ENCODE data around the gene CDC42EP2. TPM values are rescaled to one million over a fixed set of nuclear protein-coding genes. Genes with fewer than 3 reads are reported as not detected.

Gene CDC42EP2
- total RNA-seq, 4 donors from 2014 or later: 26.3 to 63.4 (median 42.8) TPM

GRCh38 chr11:65320386-65321075, 5.9 kb downstream of the CDC42EP2 start:
- no peak overlapping the region for H3K4me3 ChIP-seq
- WGBS, 2 donors (ENCODE audit: low coverage in 1 of 2): 73 to 90% methylated on average over 2 to 8 of the region's 22 CpGs
- peak overlapping the region in 2 of 4 donors; percentile 48 to 99 for H3K27ac ChIP-seq
- H3K27me3 ChIP-seq: no peaks in the 10 kb centered on the region
- peaks cover 0 to 39% of the 10 kb centered on the region in 2 donors for H3K36me3 ChIP-seq
- TF ChIP-seq CTCF (IDR thresholded peaks at IDR 0.05): no peak
- TF ChIP-seq POLR2AphosphoS5 (IDR thresholded peaks at IDR 0.05): no peak
- no peak for TF ChIP-seq EP300 (IDR thresholded peaks at IDR 0.05)
- no peak for TF ChIP-seq POLR2A (IDR thresholded peaks at IDR 0.05)
- peaks cover 0 to 79% (median 25%) of the 10 kb centered on the region in 3 donors for H3K4me1 ChIP-seq
- no peaks in the 10 kb centered on the region for H3K9me3 ChIP-seq
- ATAC-seq: no peak

- Histone ChIP-seq H3K27ac (peak overlapping the region in 3 of 4 donors; percentile 48 to 99 (median 52)), H3K4me3 (no peak overlapping the region), H3K9me3 (no peaks in the 10 kb centered on the region), H3K27me3 (no peaks in the 10 kb centered on the region), H3K4me1 (peaks cover 0 to 74% (median 25%) of the 10 kb centered on the region in 3 donors), H3K36me3 (peaks cover 0 to 39% of the 10 kb centered on the region in 2 donors)
- no peak for TF ChIP-seq POLR2AphosphoS5 (IDR thresholded peaks at IDR 0.05)
- TF ChIP-seq POLR2A (IDR thresholded peaks at IDR 0.05): no peak
- TF ChIP-seq EP300 (IDR thresholded peaks at IDR 0.05): no peak
- no peak for TF ChIP-seq CTCF (IDR thresholded peaks at IDR 0.05)
- WGBS, 2 donors (ENCODE audit: low coverage in 1 of 2): 58% methylated on average over 2 of the region's 15 CpGs; no CpG with 5 or more reads in 1 of the 2 donors
- ATAC-seq: no peak
Observed at GRCh38 chr11:65321076-65321475, 6.4 kb downstream of the CDC42EP2 start.

- peaks cover 0 to 39% of the 10 kb centered on the region in 2 donors for H3K36me3 ChIP-seq
- no peak for TF ChIP-seq EP300 (IDR thresholded peaks at IDR 0.05)
- TF ChIP-seq POLR2AphosphoS5 (IDR thresholded peaks at IDR 0.05): peak; percentile 4
- peak overlapping the region in 3 of 4 donors; percentile 48 to 99 (median 52) for H3K27ac ChIP-seq
- H3K27me3 ChIP-seq: no peaks in the 10 kb centered on the region
- no peaks in the 10 kb centered on the region for H3K9me3 ChIP-seq
- H3K4me1 ChIP-seq: peaks cover 0 to 65% (median 25%) of the 10 kb centered on the region in 3 donors
- no peak overlapping the region for H3K4me3 ChIP-seq
- 31 to 77% methylated on average over 2 to 3 of the region's 13 CpGs for WGBS, 2 donors (ENCODE audit: low coverage in 1 of 2)
- ATAC-seq: peak; percentile 27
Observed at GRCh38 chr11:65321828-65322485, 7.3 kb downstream of the CDC42EP2 start.

- H3K27me3 ChIP-seq: no peaks in the 10 kb centered on the region
- H3K9me3 ChIP-seq: no peaks in the 10 kb centered on the region
- no peak overlapping the region for H3K4me3 ChIP-seq
- H3K36me3 ChIP-seq: peaks cover 0 to 39% of the 10 kb centered on the region in 2 donors
- peak; percentile 41 for ATAC-seq
- peaks cover 0 to 48% (median 19%) of the 10 kb centered on the region in 3 donors for H3K4me1 ChIP-seq
- TF ChIP-seq CTCF (IDR thresholded peaks at IDR 0.05) (no peak), POLR2AphosphoS5 (IDR thresholded peaks at IDR 0.05) (no peak), POLR2A (IDR thresholded peaks at IDR 0.05) (no peak), EP300 (IDR thresholded peaks at IDR 0.05) (no peak)
- WGBS, 2 donors (ENCODE audit: low coverage in 1 of 2): 44 to 82% methylated on average over 3 to 11 of the region's 12 CpGs
- peak overlapping the region in 3 of 4 donors; percentile 12 to 43 (median 35) for H3K27ac ChIP-seq
Observed at GRCh38 chr11:65323813-65324212, 9.1 kb downstream of the CDC42EP2 start.

- no peak overlapping the region for H3K4me3 ChIP-seq
- H3K27ac ChIP-seq: no peak overlapping the region
- peaks cover 0 to 28% of the 10 kb centered on the region in 2 donors for H3K36me3 ChIP-seq
- peaks cover 0 to 43% (median 8%) of the 10 kb centered on the region in 3 donors for H3K4me1 ChIP-seq
- no peak for ATAC-seq
- no peaks in the 10 kb centered on the region for H3K9me3 ChIP-seq
- no peaks in the 10 kb centered on the region for H3K27me3 ChIP-seq
- TF ChIP-seq POLR2A (IDR thresholded peaks at IDR 0.05): no peak
- TF ChIP-seq CTCF (IDR thresholded peaks at IDR 0.05): no peak
- no peak for TF ChIP-seq POLR2AphosphoS5 (IDR thresholded peaks at IDR 0.05)
- TF ChIP-seq EP300 (IDR thresholded peaks at IDR 0.05): no peak
- 73 to 78% methylated on average over 3 to 4 of the region's 4 CpGs for WGBS, 2 donors (ENCODE audit: low coverage in 1 of 2)
Observed at GRCh38 chr11:65325435-65325834, 10.8 kb downstream of the CDC42EP2 start.

All from gastroesophageal sphincter (tissue), 4 donors.